ENCODE data around the gene RAB42. TPM values are rescaled to one million over a fixed set of nuclear protein-coding genes. Genes with fewer than 3 reads are reported as not detected.

RAB42 gene
- total and polyA plus RNA-seq, 10 of the 15 experiments (the other 5 are each of a cell fraction or from before 2014, with no cell fraction given), result 0.16 to 4.5 (median 0.49) TPM

GRCh38 chr1:28613175-28613574, 21.1 kb downstream of the RAB42 start (continued):
- TF ChIP-seq ZBTB40 (IDR thresholded peaks at IDR 0.05; ENCODE audit: borderline replicate concordance) (no peak), BHLHE40 (IDR thresholded peaks at IDR 0.05; ENCODE audit: borderline replicate concordance in 1 of 2, low read depth in 2 of 2, low read length in 1 of 2) (no peak), ESRRA (IDR thresholded peaks at IDR 0.05; ENCODE audit: low read length) (no peak), ZNF592 (IDR thresholded peaks at IDR 0.05) (no peak), ZSCAN29 (IDR thresholded peaks at IDR 0.05) (no peak), IKZF1 (conservative IDR thresholded peaks at IDR 0.05) (no peak), POLR2AphosphoS2 (IDR thresholded peaks at IDR 0.05; ENCODE audit: low read depth, low read length) (no peak), RELA (IDR thresholded peaks at IDR 0.05; ENCODE audit: borderline replicate concordance, partially characterized antibody) (no peak), SKIL (IDR thresholded peaks at IDR 0.05; ENCODE audit: low read depth, poor library complexity, severe bottlenecking) (no peak)

Data from GM12878 (cell line).